ENCODE measurements around the gene C17orf113.

Gene C17orf113

GRCh38 chr17:42000413-42001133, 49.8 kb downstream of the C17orf113 start:
- TF ChIP-seq SUZ12 (IDR thresholded peaks at IDR 0.05; ENCODE audit: extremely low read depth, insufficient read depth, insufficient read length) (no peak), YY1 (IDR thresholded peaks at IDR 0.05; ENCODE audit: insufficient read depth, insufficient read length) (no peak), ZNF274 (IDR thresholded peaks at IDR 0.05; ENCODE audit: low read depth, low read length) (no peak)
- Histone ChIP-seq H3K9ac (ENCODE audit: insufficient read length, low read depth) (no peak overlapping the region), H3K4me3 (ENCODE audit: insufficient read length, low read depth) (no peak overlapping the region), H3K27me3 (ENCODE audit: insufficient read depth, insufficient read length) (no peaks in the 10 kb centered on the region), H3K4me1 (ENCODE audit: insufficient read depth, insufficient read length) (no peaks in the 10 kb centered on the region), H3K36me3 (ENCODE audit: insufficient read depth, insufficient read length, low read length) (peaks cover 76% of the 10 kb centered on the region), H3K9me3 (ENCODE audit: insufficient read depth, low read length) (no peaks in the 10 kb centered on the region)
- DNase-seq (ENCODE audit: low read depth, low spot score), result no peak

- Histone ChIP-seq H3K4me1 (ENCODE audit: insufficient read depth, insufficient read length) (no peaks in the 10 kb centered on the region), H3K9me3 (ENCODE audit: insufficient read depth, low read length) (no peaks in the 10 kb centered on the region), H3K36me3 (ENCODE audit: insufficient read depth, insufficient read length, low read length) (peaks cover 89% of the 10 kb centered on the region), H3K27me3 (ENCODE audit: insufficient read depth, insufficient read length) (no peaks in the 10 kb centered on the region), H3K9ac (ENCODE audit: insufficient read length, low read depth) (no peak overlapping the region), H3K4me3 (ENCODE audit: insufficient read length, low read depth) (no peak overlapping the region)
- no peak for DNase-seq (ENCODE audit: low read depth, low spot score)
- no peak for TF ChIP-seq YY1 (IDR thresholded peaks at IDR 0.05; ENCODE audit: insufficient read depth, insufficient read length)
- no peak for TF ChIP-seq SUZ12 (IDR thresholded peaks at IDR 0.05; ENCODE audit: extremely low read depth, insufficient read depth, insufficient read length)
- no peak for TF ChIP-seq ZNF274 (IDR thresholded peaks at IDR 0.05; ENCODE audit: low read depth, low read length)
Observed at GRCh38 chr17:41998497-41998896, 51.9 kb downstream of the C17orf113 start.

GRCh38 chr17:41996855-41997164, 53.6 kb downstream of the C17orf113 start:
- Histone ChIP-seq H3K9me3 (ENCODE audit: insufficient read depth, low read length) (no peaks in the 10 kb centered on the region), H3K27me3 (ENCODE audit: insufficient read depth, insufficient read length) (no peaks in the 10 kb centered on the region), H3K4me1 (ENCODE audit: insufficient read depth, insufficient read length) (no peaks in the 10 kb centered on the region), H3K9ac (ENCODE audit: insufficient read length, low read depth) (no peak overlapping the region), H3K36me3 (ENCODE audit: insufficient read depth, insufficient read length, low read length) (peaks cover 86% of the 10 kb centered on the region), H3K4me3 (ENCODE audit: insufficient read length, low read depth) (no peak overlapping the region)
- DNase-seq (ENCODE audit: low read depth, low spot score), result no peak
- TF ChIP-seq SUZ12 (IDR thresholded peaks at IDR 0.05; ENCODE audit: extremely low read depth, insufficient read depth, insufficient read length), result no peak
- no peak for TF ChIP-seq YY1 (IDR thresholded peaks at IDR 0.05; ENCODE audit: insufficient read depth, insufficient read length)
- no peak for TF ChIP-seq ZNF274 (IDR thresholded peaks at IDR 0.05; ENCODE audit: low read depth, low read length)

GRCh38 chr17:41992576-41992975, 57.8 kb downstream of the C17orf113 start:
- Histone ChIP-seq H3K9me3 (ENCODE audit: insufficient read depth, low read length) (no peaks in the 10 kb centered on the region), H3K9ac (ENCODE audit: insufficient read length, low read depth) (no peak overlapping the region), H3K27me3 (ENCODE audit: insufficient read depth, insufficient read length) (no peaks in the 10 kb centered on the region), H3K4me1 (ENCODE audit: insufficient read depth, insufficient read length) (no peaks in the 10 kb centered on the region), H3K36me3 (ENCODE audit: insufficient read depth, insufficient read length, low read length) (peaks cover 92% of the 10 kb centered on the region), H3K4me3 (ENCODE audit: insufficient read length, low read depth) (no peak overlapping the region)
- no peak for DNase-seq (ENCODE audit: low read depth, low spot score)
- TF ChIP-seq YY1 (IDR thresholded peaks at IDR 0.05; ENCODE audit: insufficient read depth, insufficient read length) (no peak), ZNF274 (IDR thresholded peaks at IDR 0.05; ENCODE audit: low read depth, low read length) (no peak), SUZ12 (IDR thresholded peaks at IDR 0.05; ENCODE audit: extremely low read depth, insufficient read depth, insufficient read length) (no peak)

- no peaks in the 10 kb centered on the region for H3K4me1 ChIP-seq (ENCODE audit: insufficient read depth, insufficient read length)
- no peak for DNase-seq (ENCODE audit: low read depth, low spot score)
- H3K27me3 ChIP-seq (ENCODE audit: insufficient read depth, insufficient read length), result no peaks in the 10 kb centered on the region
- TF ChIP-seq ZNF274 (IDR thresholded peaks at IDR 0.05; ENCODE audit: low read depth, low read length) (no peak), YY1 (IDR thresholded peaks at IDR 0.05; ENCODE audit: insufficient read depth, insufficient read length) (no peak), SUZ12 (IDR thresholded peaks at IDR 0.05; ENCODE audit: extremely low read depth, insufficient read depth, insufficient read length) (no peak)
- H3K9me3 ChIP-seq (ENCODE audit: insufficient read depth, low read length), result no peaks in the 10 kb centered on the region
- H3K36me3 ChIP-seq (ENCODE audit: insufficient read depth, insufficient read length, low read length), result peaks cover 92% of the 10 kb centered on the region
- H3K4me3 ChIP-seq (ENCODE audit: insufficient read length, low read depth), result no peak overlapping the region
- no peak overlapping the region for H3K9ac ChIP-seq (ENCODE audit: insufficient read length, low read depth)
Observed at GRCh38 chr17:41989702-41990419, 60.5 kb downstream of the C17orf113 start.

GRCh38 chr17:41988418-41988817, 62.0 kb downstream of the C17orf113 start:
- H3K4me3 ChIP-seq (ENCODE audit: insufficient read length, low read depth), result no peak overlapping the region
- H3K9me3 ChIP-seq (ENCODE audit: insufficient read depth, low read length), result no peaks in the 10 kb centered on the region
- H3K27me3 ChIP-seq (ENCODE audit: insufficient read depth, insufficient read length), result no peaks in the 10 kb centered on the region
- no peak for DNase-seq (ENCODE audit: low read depth, low spot score)
- H3K9ac ChIP-seq (ENCODE audit: insufficient read length, low read depth), result no peak overlapping the region
- H3K36me3 ChIP-seq (ENCODE audit: insufficient read depth, insufficient read length, low read length), result peaks cover 94% of the 10 kb centered on the region
- no peaks in the 10 kb centered on the region for H3K4me1 ChIP-seq (ENCODE audit: insufficient read depth, insufficient read length)
- TF ChIP-seq ZNF274 (IDR thresholded peaks at IDR 0.05; ENCODE audit: low read depth, low read length) (no peak), SUZ12 (IDR thresholded peaks at IDR 0.05; ENCODE audit: extremely low read depth, insufficient read depth, insufficient read length) (no peak), YY1 (IDR thresholded peaks at IDR 0.05; ENCODE audit: insufficient read depth, insufficient read length) (no peak)
